ENCODE results near the gene PBLD.

DNA sequence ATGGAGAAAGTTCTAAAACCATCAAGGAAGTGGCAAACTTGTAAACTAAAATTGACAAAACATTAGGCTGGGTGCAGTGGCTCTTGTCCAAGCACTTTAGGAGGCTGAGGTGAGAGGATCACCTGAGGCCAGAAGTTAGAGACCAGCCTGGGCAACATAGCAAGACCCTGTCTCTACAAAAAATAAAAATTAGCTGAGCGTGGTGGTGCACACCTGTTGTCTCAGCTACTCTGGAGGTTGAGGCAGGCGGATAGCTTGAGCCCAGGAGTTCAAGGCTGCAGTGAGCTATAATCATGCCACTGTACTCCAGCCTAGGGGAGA, 30.3 kb downstream of the PBLD start:
- TF ChIP-seq, protein P1, sequence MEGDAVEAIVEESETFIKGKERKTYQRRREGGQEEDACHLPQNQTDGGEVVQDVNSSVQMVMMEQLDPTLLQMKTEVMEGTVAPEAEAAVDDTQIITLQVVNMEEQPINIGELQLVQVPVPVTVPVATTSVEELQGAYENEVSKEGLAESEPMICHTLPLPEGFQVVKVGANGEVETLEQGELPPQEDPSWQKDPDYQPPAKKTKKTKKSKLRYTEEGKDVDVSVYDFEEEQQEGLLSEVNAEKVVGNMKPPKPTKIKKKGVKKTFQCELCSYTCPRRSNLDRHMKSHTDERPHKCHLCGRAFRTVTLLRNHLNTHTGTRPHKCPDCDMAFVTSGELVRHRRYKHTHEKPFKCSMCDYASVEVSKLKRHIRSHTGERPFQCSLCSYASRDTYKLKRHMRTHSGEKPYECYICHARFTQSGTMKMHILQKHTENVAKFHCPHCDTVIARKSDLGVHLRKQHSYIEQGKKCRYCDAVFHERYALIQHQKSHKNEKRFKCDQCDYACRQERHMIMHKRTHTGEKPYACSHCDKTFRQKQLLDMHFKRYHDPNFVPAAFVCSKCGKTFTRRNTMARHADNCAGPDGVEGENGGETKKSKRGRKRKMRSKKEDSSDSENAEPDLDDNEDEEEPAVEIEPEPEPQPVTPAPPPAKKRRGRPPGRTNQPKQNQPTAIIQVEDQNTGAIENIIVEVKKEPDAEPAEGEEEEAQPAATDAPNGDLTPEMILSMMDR (IDR thresholded peaks at IDR 0.05; ENCODE audit: low read depth, low read length, poor library complexity, severe bottlenecking): no peak
- no peak for TF ChIP-seq EZH2phosphoT487 (IDR thresholded peaks at IDR 0.05; ENCODE audit: borderline replicate concordance, low read length)
